Measurements from ENCODE around the gene LAMTOR5. TPM values are rescaled to one million over a fixed set of nuclear protein-coding genes. Genes with fewer than 3 reads are reported as not detected.

Gene LAMTOR5
- total RNA-seq, 1 experiment from 2014 or later = 119 TPM

Other genes with a start within 250 kb of the LAMTOR5 start
- 15.4 TPM for gene KCNC4, start 197.4 kb downstream of the LAMTOR5 start, total RNA-seq (2021; ENCODE audit: unreplicated experiment)
- 32.1 TPM for gene RBM15, start 68.3 kb downstream of the LAMTOR5 start, total RNA-seq (2021; ENCODE audit: unreplicated experiment)
- gene SLC16A4, start 16.7 kb downstream of the LAMTOR5 start, total RNA-seq (2021; ENCODE audit: unreplicated experiment) = 0.46 TPM
- gene PROK1, start 43.5 kb upstream of the LAMTOR5 start, total RNA-seq (2021; ENCODE audit: unreplicated experiment) = not detected
- gene KCNA10, start 111.5 kb upstream of the LAMTOR5 start, total RNA-seq (2021; ENCODE audit: unreplicated experiment) = not detected
- 1.1 TPM for gene KCNA2, start 198.7 kb upstream of the LAMTOR5 start, total RNA-seq (2021; ENCODE audit: unreplicated experiment)